Measurements from ENCODE around the gene UCK1.

UCK1 gene

DNA sequence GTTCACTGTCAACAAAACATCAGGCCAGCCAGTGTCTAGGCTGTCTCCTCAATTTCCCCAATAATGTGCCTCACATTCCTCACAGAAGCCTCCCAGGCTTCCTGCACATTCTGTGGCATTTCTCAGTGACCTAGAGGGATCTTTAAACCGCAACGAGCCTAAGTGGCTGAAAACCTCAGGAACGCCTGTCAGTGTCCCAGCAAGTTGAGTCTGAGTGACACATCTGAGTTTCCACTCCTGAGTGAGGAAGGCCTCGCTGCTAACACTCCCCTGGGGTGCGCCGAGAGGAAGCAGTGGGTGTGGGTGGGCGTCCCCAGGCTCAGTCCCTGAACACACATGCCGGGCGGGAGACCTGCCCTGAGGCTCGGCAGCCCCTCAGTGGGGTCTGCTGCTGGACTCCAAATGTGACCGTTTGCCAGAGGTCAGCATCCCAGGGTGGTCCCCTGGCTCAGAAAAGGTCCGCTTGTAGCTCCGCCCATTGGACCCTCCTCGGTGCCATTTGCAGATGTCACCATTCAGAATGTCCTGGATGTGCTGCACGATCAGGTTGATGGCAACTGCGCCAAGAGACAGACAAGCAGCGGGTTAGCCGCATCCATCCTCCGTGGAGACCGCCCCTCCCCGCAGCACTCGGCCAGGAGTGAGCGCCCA, 6.3 kb downstream of the UCK1 start:
- DNase-seq (ENCODE audit: insufficient read length, low spot score) = no peak
- FAIRE-seq = no peak
- TF ChIP-seq, protein P1, sequence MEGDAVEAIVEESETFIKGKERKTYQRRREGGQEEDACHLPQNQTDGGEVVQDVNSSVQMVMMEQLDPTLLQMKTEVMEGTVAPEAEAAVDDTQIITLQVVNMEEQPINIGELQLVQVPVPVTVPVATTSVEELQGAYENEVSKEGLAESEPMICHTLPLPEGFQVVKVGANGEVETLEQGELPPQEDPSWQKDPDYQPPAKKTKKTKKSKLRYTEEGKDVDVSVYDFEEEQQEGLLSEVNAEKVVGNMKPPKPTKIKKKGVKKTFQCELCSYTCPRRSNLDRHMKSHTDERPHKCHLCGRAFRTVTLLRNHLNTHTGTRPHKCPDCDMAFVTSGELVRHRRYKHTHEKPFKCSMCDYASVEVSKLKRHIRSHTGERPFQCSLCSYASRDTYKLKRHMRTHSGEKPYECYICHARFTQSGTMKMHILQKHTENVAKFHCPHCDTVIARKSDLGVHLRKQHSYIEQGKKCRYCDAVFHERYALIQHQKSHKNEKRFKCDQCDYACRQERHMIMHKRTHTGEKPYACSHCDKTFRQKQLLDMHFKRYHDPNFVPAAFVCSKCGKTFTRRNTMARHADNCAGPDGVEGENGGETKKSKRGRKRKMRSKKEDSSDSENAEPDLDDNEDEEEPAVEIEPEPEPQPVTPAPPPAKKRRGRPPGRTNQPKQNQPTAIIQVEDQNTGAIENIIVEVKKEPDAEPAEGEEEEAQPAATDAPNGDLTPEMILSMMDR (IDR thresholded peaks at IDR 0.05; ENCODE audit: insufficient read depth, missing control alignments) = no peak

DNA sequence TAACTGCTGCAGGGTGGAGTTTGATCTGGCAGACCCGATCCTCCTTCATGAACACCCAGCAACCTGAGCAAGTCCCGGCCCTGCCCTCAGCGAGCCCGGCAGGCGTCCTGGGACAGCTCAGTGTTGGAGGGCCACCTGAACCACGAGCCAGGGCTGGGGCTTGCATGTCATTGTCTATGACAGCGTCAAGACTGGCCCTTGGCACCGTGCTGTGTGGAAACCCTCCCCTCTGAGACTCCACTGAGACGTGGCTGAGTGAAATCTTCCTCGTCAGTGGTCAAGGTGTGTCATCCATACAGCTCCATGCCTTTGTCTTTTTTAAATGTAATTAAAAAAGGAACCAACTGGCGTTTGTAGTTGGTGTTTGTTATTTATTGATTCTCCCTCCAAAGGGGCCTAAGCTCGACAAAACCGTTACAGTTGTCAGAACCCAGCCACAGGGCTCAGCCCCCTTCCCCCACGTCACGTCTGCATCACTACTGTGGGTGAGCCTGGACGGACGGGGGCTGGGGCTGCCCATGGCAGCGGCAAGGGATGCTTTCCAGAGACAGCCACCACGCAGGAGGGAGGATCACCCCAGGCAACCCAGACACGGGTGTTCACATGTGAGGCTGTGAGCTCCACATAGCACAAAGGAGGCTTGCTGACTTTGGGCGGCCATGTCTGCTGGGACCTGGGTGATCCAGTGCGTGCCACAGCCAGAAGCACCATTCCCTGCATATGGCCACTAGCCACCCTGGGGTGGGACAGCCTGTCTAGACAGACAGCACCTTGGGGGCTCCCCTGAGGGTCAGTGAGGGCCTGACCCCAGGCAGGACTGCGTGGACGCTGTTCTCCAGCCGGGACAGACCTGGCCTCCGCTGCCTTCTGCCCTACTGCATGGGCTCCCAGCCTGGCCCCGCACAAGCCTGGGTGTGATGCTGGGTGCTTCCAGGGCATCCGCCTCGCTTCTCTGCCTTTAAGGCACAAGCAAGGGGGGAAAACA, 7.3 kb downstream of the UCK1 start:
- DNase-seq (ENCODE audit: insufficient read length, low spot score) (no peak), FAIRE-seq (no peak)
- TF ChIP-seq, protein P1 (IDR thresholded peaks at IDR 0.05; ENCODE audit: insufficient read depth, missing control alignments) = no peak

DNA sequence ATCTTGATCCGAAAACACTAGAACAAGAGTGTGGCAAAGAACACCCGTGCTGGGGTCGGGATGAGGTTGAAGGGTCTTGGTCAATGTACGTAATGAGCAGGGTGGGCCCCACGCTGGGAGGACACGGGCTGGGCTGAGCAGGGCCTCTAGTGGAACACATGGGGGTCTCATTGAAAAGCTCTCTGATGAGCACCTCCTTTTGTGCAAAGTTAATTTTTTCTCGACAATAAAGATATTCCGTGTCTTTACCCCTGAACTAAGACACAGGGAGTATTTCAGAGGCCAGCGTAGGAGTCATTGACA, 8.0 kb downstream of the UCK1 start:
- TF ChIP-seq, protein P1 (IDR thresholded peaks at IDR 0.05; ENCODE audit: insufficient read depth, missing control alignments) = no peak
- FAIRE-seq = no peak
- DNase-seq (ENCODE audit: insufficient read length, low spot score) = no peak

DNA sequence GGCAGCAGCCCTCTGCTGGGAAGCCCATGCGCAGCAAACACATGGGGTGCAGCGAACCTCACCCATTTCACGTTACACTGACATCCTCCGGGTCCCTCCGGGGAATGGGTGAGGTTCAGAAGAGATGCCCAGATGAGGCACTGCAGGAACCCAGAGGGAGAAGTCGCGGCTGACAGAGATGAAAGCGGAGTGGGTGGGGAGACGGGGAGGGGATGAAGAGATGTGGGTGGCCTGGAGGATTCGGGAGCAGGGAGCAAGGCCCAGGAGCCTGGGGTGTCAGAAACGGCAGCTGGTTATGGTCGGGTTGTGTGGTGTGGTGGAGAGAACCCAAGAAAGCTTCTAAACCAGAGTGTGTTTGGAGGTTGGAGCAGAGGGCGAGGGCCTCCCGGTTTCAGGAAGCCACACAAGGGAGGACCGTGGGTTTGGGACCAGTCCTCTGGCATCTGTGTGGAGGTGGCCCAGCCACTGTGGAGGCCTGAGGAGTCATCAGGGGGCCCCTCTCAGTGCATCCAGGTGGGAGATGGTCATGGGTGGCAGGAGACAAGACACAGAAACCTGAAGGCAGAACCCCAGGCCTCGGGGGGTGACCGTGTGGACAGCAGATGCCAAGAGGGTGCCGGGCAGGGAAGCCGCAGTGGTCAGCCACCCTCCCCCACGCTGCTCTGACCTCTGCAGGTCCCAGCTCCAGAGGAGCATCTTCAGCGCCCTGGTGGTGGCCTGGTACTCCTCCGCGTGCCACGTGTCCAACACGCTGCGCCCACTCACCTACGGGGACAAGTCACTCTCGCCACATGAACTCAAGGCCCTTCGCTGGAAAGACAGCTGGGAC, 8.6 kb downstream of the UCK1 start:
- no peak for FAIRE-seq
- no peak for DNase-seq (ENCODE audit: insufficient read length, low spot score)
- TF ChIP-seq, protein P1 (IDR thresholded peaks at IDR 0.05; ENCODE audit: insufficient read depth, missing control alignments) = no peak

DNA sequence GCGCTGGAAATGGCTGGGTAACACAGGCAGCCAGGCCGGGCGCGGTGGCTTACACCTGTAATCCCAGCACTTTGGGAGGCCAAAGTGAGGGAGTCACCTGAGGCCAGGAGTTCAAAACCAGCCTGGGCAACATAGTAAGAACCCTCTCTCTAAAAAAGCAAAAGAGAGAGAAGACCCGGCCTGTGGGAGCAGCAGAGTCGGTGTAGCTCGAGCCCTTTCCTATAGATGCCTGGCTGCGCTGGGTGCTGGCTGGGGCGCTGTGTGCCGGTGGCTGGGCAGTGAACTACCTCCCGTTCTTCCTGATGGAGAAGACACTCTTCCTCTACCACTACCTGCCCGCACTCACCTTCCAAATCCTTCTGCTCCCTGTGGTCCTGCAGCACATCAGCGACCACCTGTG, 9.2 kb downstream of the UCK1 start:
- FAIRE-seq = no peak
- no peak for DNase-seq (ENCODE audit: insufficient read length, low spot score)
- TF ChIP-seq, protein P1 (IDR thresholded peaks at IDR 0.05; ENCODE audit: insufficient read depth, missing control alignments) = no peak

DNA sequence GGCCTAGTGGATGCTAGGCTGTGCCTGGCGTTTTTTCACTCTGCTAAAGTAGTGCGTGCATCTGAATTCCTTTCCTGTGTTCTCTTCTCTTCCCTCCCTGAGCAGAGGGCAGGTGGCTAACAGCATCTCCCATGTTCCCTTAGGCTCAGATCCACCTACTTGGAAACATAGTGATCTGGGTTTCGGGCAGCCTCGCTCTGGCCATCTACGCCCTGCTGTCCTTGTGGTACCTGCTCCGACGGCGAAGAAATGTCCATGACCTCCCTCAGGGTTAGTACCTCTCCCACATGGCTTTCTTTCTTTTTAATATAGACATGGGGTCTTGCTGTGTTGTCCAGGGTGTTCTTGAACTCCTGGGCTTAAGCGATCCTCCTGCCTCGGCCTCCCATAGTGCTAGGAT, 9.9 kb downstream of the UCK1 start:
- DNase-seq (ENCODE audit: insufficient read length, low spot score) = no peak
- TF ChIP-seq, protein P1 (IDR thresholded peaks at IDR 0.05; ENCODE audit: insufficient read depth, missing control alignments) = no peak
- FAIRE-seq = no peak
